GM19193 (cell line): ENCODE data around the gene SLFN12.
A peak's percentile ranks its signal among the peaks of the same experiment; 100 is the strongest.

Source experiments
- POLR2A ChIP-seq: IDR thresholded peaks from 4 replicates; pipeline ENCODE4 v1.6.1; 2011; ENCODE audit not compliant: insufficient read depth, insufficient read length; ENCODE audit errors: extremely low read depth

The SLFN12 gene

GRCh38 chr17:35432176-35433074 is at the start of gene SLFN12:
SLFN12 (minus strand) TSS chr17:35432500; CDS start chr17:35423028, 9,472 bp downstream.
- TF ChIP-seq POLR2A = peak; percentile 46

GRCh38 chr17:35479271-35479670 is 47.0 kb upstream of the SLFN12 start:
- no peak for TF ChIP-seq POLR2A

GRCh38 chr17:35477248-35477647 is 44.9 kb upstream of the SLFN12 start:
- TF ChIP-seq POLR2A = no peak

- TF ChIP-seq POLR2A = no peak
Measured at GRCh38 chr17:35476283-35476820, 44.1 kb upstream of the SLFN12 start.

GRCh38 chr17:35468475-35468874 is 36.2 kb upstream of the SLFN12 start:
- TF ChIP-seq POLR2A = no peak

- no peak for TF ChIP-seq POLR2A
Measured at GRCh38 chr17:35467824-35468223, 35.5 kb upstream of the SLFN12 start.

- TF ChIP-seq POLR2A = peak; percentile 63
Measured at GRCh38 chr17:35460354-35460851, 28.1 kb upstream of the SLFN12 start.

- no peak for TF ChIP-seq POLR2A
Measured at GRCh38 chr17:35453171-35453570, 20.9 kb upstream of the SLFN12 start.

GRCh38 chr17:35449371-35449931 is 17.2 kb upstream of the SLFN12 start:
- peak; percentile 45 for TF ChIP-seq POLR2A

GRCh38 chr17:35448899-35449227 is 16.6 kb upstream of the SLFN12 start:
- no peak for TF ChIP-seq POLR2A

- TF ChIP-seq POLR2A = peak; percentile 74
Measured at GRCh38 chr17:35448214-35448898, 16.1 kb upstream of the SLFN12 start, which contains the start of gene SLFN13. SLFN13 (minus strand) TSS chr17:35448766; CDS start chr17:35445680, 3,086 bp downstream.

- TF ChIP-seq POLR2A = no peak
Measured at GRCh38 chr17:35447499-35447898, 15.2 kb upstream of the SLFN12 start.

- no peak for TF ChIP-seq POLR2A
Measured at GRCh38 chr17:35438433-35438832, 6.1 kb upstream of the SLFN12 start.

- peak; percentile 28 for TF ChIP-seq POLR2A
Measured at GRCh38 chr17:35433075-35433894, 985 bp upstream of the SLFN12 start.
